ENCODE measurements around the gene MX2. TPM values are rescaled to one million over a fixed set of nuclear protein-coding genes. Genes with fewer than 3 reads are reported as not detected.

The MX2 gene
- total RNA-seq, 1 donor from 2014 or later = 0.92 TPM

GRCh38 chr21:41388259-41388658 is 26.4 kb downstream of the MX2 start:
- Mint-ChIP-seq H3K27ac (no peak overlapping the region), H3K27me3 (no peaks in the 10 kb centered on the region), H3K9me3 (peaks cover 4% of the 10 kb centered on the region)

GRCh38 chr21:41390043-41390639 is 28.3 kb downstream of the MX2 start:
- peaks cover 4% of the 10 kb centered on the region for H3K9me3 Mint-ChIP-seq

More at GRCh38 chr21:41388259-41388658, 26.4 kb downstream of the MX2 start:
- Mint-ChIP-seq H3K4me3 (no peak overlapping the region), H3K4me1 (ENCODE audit: unreplicated experiment) (peaks cover 9% of the 10 kb centered on the region), H3K36me3 (no peaks in the 10 kb centered on the region)
- no peak for DNase-seq (ENCODE audit: extremely low spot score, unreplicated experiment)
- TF ChIP-seq CTCF (conservative IDR thresholded peaks at IDR 0.05) = no peak

GRCh38 chr21:41393876-41394465 is 32.1 kb downstream of the MX2 start:
- Mint-ChIP-seq H3K36me3 (no peaks in the 10 kb centered on the region), H3K27me3 (peaks cover 3% of the 10 kb centered on the region), H3K4me1 (ENCODE audit: unreplicated experiment) (peaks cover 4% of the 10 kb centered on the region), H3K4me3 (no peak overlapping the region), H3K27ac (no peak overlapping the region), H3K9me3 (peaks cover 4% of the 10 kb centered on the region)
- no peak for DNase-seq (ENCODE audit: extremely low spot score, unreplicated experiment)
- no peak for TF ChIP-seq CTCF (conservative IDR thresholded peaks at IDR 0.05)

More at GRCh38 chr21:41390043-41390639, 28.3 kb downstream of the MX2 start:
- no peak overlapping the region for H3K27ac Mint-ChIP-seq
- no peak for DNase-seq (ENCODE audit: extremely low spot score, unreplicated experiment)
- H3K36me3 Mint-ChIP-seq = no peaks in the 10 kb centered on the region
- TF ChIP-seq CTCF (conservative IDR thresholded peaks at IDR 0.05) = no peak
- H3K27me3 Mint-ChIP-seq = no peaks in the 10 kb centered on the region
- no peak overlapping the region for H3K4me3 Mint-ChIP-seq
- H3K4me1 Mint-ChIP-seq (ENCODE audit: unreplicated experiment) = peaks cover 9% of the 10 kb centered on the region

GRCh38 chr21:41396558-41397075 is 34.8 kb downstream of the MX2 start:
- H3K27me3 Mint-ChIP-seq = peaks cover 3% of the 10 kb centered on the region
- no peak for TF ChIP-seq CTCF (conservative IDR thresholded peaks at IDR 0.05)
- H3K9me3 Mint-ChIP-seq = peaks cover 4% of the 10 kb centered on the region
- peaks cover 4% of the 10 kb centered on the region for H3K4me1 Mint-ChIP-seq (ENCODE audit: unreplicated experiment)
- no peaks in the 10 kb centered on the region for H3K36me3 Mint-ChIP-seq
- H3K4me3 Mint-ChIP-seq = no peak overlapping the region
- H3K27ac Mint-ChIP-seq = no peak overlapping the region
- no peak for DNase-seq (ENCODE audit: extremely low spot score, unreplicated experiment)

- no peak for TF ChIP-seq CTCF (conservative IDR thresholded peaks at IDR 0.05)
- Mint-ChIP-seq H3K9me3 (peaks cover 4% of the 10 kb centered on the region), H3K36me3 (no peaks in the 10 kb centered on the region), H3K27ac (no peak overlapping the region), H3K4me3 (no peak overlapping the region), H3K4me1 (ENCODE audit: unreplicated experiment) (peaks cover 4% of the 10 kb centered on the region), H3K27me3 (peaks cover 3% of the 10 kb centered on the region)
- no peak for DNase-seq (ENCODE audit: extremely low spot score, unreplicated experiment)
Measured at GRCh38 chr21:41397471-41397891, 35.7 kb downstream of the MX2 start.

Measured in type B pancreatic cell (in vitro differentiated cells).